NB4 (cell line): ENCODE data around the gene MAP3K21.

Experiments
- DNase-seq: peaks from one replicate; pipeline ENCODE4 v3.0.0; 2010; ENCODE audit warnings: low read depth
- H3K4me3 ChIP-seq: one replicate; pipeline ENCODE4 v1.5.1; 2011; ENCODE audit warnings: mild to moderate bottlenecking, low read depth, low read length, moderate library complexity
- CTCF ChIP-seq: IDR thresholded peaks from one replicate; pipeline ENCODE4 v1.5.1; 2012; ENCODE audit warnings: low read depth, low read length
- MYC ChIP-seq: IDR thresholded peaks from 2 replicates; pipeline ENCODE4 v1.6.1; 2011; ENCODE audit warnings: low read depth, low read length
- POLR2A ChIP-seq: IDR thresholded peaks from 2 replicates; pipeline ENCODE4 v1.6.1; 2011; ENCODE audit warnings: mild to moderate bottlenecking; ENCODE audit not compliant: insufficient read length; ENCODE audit errors: extremely low read depth
- TF ChIP-seq, protein P1 (sequence below): IDR thresholded peaks from 2 replicates; pipeline ENCODE4 v1.6.1; 2011; ENCODE audit warnings: low read depth, low read length

The MAP3K21 gene

GRCh38 chr1:233355841-233356704, 28.5 kb downstream of the MAP3K21 start:
- TF ChIP-seq, protein P1, sequence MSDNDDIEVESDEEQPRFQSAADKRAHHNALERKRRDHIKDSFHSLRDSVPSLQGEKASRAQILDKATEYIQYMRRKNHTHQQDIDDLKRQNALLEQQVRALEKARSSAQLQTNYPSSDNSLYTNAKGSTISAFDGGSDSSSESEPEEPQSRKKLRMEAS: no peak
- TF ChIP-seq MYC (no peak), CTCF (no peak), POLR2A (no peak)
- no peak overlapping the region for H3K4me3 ChIP-seq
- no peak for DNase-seq

DNA sequence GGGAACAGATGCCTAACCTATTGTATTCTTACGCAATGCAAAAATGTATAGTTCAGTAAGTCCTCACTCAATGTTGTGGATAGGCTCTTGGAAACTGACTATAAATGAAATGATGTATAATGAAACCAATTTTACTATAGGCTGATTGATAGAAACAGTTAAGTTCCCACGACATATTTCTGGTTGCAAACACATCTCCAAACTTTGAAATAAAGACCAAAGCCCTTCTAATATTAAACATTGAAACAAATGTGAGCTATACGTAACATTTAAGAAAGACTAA, 29.1 kb downstream of the MAP3K21 start:
- no peak for DNase-seq
- TF ChIP-seq CTCF (no peak), POLR2A (no peak), MYC (no peak)
- TF ChIP-seq, protein P1: no peak
- H3K4me3 ChIP-seq: no peak overlapping the region

- TF ChIP-seq CTCF: no peak
- TF ChIP-seq POLR2A: no peak
- TF ChIP-seq, protein P1: no peak
- TF ChIP-seq MYC: no peak
- no peak overlapping the region for H3K4me3 ChIP-seq
- no peak for DNase-seq
Observed at GRCh38 chr1:233357595-233358397, 30.3 kb downstream of the MAP3K21 start.

- H3K4me3 ChIP-seq: no peak overlapping the region
- TF ChIP-seq, protein P1: no peak
- TF ChIP-seq POLR2A: no peak
- TF ChIP-seq CTCF: no peak
- TF ChIP-seq MYC: no peak
- no peak for DNase-seq
Observed at GRCh38 chr1:233359431-233359830, 31.9 kb downstream of the MAP3K21 start.

DNA sequence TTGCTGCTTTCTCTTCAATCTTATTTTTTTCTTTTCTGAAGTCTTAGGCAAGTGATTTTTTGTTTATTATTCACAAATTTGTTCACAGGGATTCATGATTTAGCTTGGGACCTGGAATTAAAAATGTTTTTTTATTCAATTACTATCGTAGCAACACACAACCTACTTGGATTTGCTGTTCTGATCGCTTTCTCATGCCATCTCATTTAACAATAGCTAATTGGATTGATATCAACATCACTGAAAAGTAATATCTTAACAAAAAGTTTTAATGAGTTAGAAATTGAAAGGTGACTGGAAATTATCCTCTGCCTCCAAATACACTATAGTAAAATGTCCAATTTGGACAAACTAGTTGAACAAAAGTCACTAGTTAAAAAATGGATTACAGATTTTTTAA, 32.4 kb downstream of the MAP3K21 start:
- DNase-seq: no peak
- no peak overlapping the region for H3K4me3 ChIP-seq
- TF ChIP-seq CTCF: no peak
